Activated CD8-positive, alpha-beta T cell treated with anti-CD3 and anti-CD28 coated beads, Interleukin-2, amount 10 ng/mL, durations not matched to agents 7 days and 5 days (primary cell): Measurements from ENCODE around the gene CSNK1G1. TPM values are rescaled to one million over a fixed set of nuclear protein-coding genes. Genes with fewer than 3 reads are reported as not detected.

Experiments
- ATAC-seq: fragments of 150-1000 bp; cut with Tn5 transposase; one replicate; pipeline ENCODE4 v1.10.0; 2021; ENCODE audit warnings: moderate library complexity
- CTCF ChIA-PET: fragments of 350-600 bp; sonication (Branson Sonifier 250); formaldehyde crosslinking; loops from one replicate; lab custom pipeline; 2021; ENCODE audit warnings: antibody characterized with exemption; lab: Charles Lee
- POLR2A ChIA-PET: fragments of 350-600 bp; sonication (Branson Sonifier 250); formaldehyde crosslinking; loops from one replicate; lab custom pipeline; 2021; ENCODE audit warnings: antibody characterized with exemption; lab: Charles Lee
- DNase-seq: peaks from one replicate; pipeline ENCODE4 v3.0.0-alpha.2; 2020
- H3K27ac Mint-ChIP-seq: one replicate; pipeline ENCODE4 v1.8.0; 2021; ENCODE audit warnings: mild to moderate bottlenecking, mixed read lengths
- H3K27me3 Mint-ChIP-seq: one replicate; pipeline ENCODE4 v1.8.0; 2021; ENCODE audit warnings: low read depth, mixed read lengths
- H3K36me3 Mint-ChIP-seq: one replicate; pipeline ENCODE4 v1.8.0; 2021; ENCODE audit warnings: low read depth, mixed read lengths
- H3K4me1 Mint-ChIP-seq: one replicate; pipeline ENCODE4 v1.8.0; 2021; ENCODE audit warnings: low read depth, mixed read lengths
- H3K4me3 Mint-ChIP-seq: one replicate; pipeline ENCODE4 v1.8.0; 2021; ENCODE audit warnings: mild to moderate bottlenecking, mixed read lengths
- H3K9me3 Mint-ChIP-seq: one replicate; pipeline ENCODE4 v1.8.0; 2022; ENCODE audit warnings: mixed read lengths; ENCODE audit not compliant: insufficient read depth
- total RNA-seq, 2 experiments: library from RNA; stranded (reverse); gene quantifications; one replicate each; pipeline ENCODE4 v1.2.3, GENCODE V29; 2021

CSNK1G1 gene
- total RNA-seq, 2 experiments from 2014 or later, result 26.8 to 28.2 TPM

DNA sequence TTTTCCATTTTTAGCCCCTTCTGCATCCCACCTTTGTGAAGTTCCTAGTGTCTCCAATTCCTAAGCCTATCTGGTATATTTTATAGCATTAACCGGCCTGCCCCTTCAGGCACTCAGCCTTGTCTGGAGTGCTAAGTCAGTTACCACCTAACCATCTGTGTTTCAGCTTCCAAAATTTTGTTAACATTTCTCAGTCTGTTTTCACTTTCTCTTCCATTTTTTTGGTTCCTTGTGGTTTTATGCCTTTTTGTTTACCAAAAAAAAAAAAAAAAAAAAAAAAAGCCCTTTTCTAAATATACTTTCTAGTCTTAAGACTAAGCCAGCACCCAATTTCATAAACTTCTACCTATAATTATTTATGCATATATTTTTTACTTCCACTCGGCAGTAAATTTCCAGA is 92.4 kb downstream of the CSNK1G1 start:
- no peak overlapping the region for H3K27ac Mint-ChIP-seq
- H3K36me3 Mint-ChIP-seq, result peaks cover 46% of the 10 kb centered on the region
- POLR2A ChIA-PET, result interaction anchor here (0.6 kb wide), 1 partner anchor 80 kb away, joined by 3 read pairs; no protein-coding TSS in a partner anchor
- CTCF ChIA-PET, result no interaction called here
- peaks cover 26% of the 10 kb centered on the region for H3K9me3 Mint-ChIP-seq
- peaks cover 25% of the 10 kb centered on the region for H3K4me1 Mint-ChIP-seq
- no peaks in the 10 kb centered on the region for H3K27me3 Mint-ChIP-seq
- no peak for DNase-seq
- no peak overlapping the region for H3K4me3 Mint-ChIP-seq
- ATAC-seq, result no peak

DNA sequence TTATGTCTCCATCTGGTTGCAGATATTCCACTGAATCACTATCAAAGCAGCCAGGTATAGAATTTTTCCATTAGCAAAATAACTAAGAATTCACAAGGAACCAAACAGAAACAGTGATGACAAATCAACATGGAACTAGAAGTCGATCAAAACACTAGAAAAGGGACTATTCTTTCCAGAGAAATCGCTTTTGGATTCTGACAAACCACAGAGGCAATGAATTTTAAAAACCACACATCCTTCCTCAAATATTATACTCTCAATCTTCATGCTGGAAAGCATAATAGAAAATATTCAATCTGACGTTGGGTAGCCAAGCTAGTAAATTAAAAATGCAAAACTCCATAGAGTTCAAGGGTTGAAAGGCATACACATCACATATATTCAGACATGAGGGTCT is 99.9 kb downstream of the CSNK1G1 start:
- no peak for DNase-seq
- Mint-ChIP-seq H3K27me3 (no peaks in the 10 kb centered on the region), H3K4me3 (no peak overlapping the region), H3K27ac (no peak overlapping the region), H3K36me3 (peaks cover 27% of the 10 kb centered on the region), H3K9me3 (no peaks in the 10 kb centered on the region), H3K4me1 (peaks cover 11% of the 10 kb centered on the region)
- no peak for ATAC-seq
- ChIA-PET CTCF (interaction anchor here (1.4 kb wide), 1 partner anchor 8 kb away, joined by 4 read pairs; no protein-coding TSS in a partner anchor), POLR2A (no interaction called here)

DNA sequence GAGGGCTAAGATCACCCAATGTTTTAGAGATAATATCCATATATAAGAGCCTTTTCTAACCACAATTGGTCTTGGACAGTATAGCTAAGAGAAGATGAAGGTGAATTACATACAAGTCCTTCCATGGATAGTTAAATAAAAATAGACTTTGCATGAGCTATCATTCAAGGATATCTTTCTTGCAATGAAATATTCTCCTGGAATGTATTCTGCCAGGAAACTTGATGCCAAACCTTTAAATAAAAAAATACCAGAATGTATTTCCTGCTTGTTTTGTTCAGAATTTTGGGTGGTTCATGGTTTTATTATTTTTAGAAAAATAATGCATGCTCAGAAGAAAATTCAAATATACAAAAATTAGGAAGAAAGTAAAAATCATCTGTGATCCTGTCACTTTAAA is 104.3 kb downstream of the CSNK1G1 start:
- Mint-ChIP-seq H3K9me3 (no peaks in the 10 kb centered on the region), H3K27me3 (no peaks in the 10 kb centered on the region), H3K27ac (no peak overlapping the region), H3K4me3 (no peak overlapping the region), H3K36me3 (peaks cover 32% of the 10 kb centered on the region), H3K4me1 (peaks cover 40% of the 10 kb centered on the region)
- ATAC-seq (no peak), DNase-seq (no peak)
- CTCF ChIA-PET, result interaction anchor here (1.2 to 1.5 kb wide), 4 partner anchors 10 to 476 kb away, joined by 3 to 4 read pairs (median 3); no protein-coding TSS in a partner anchor
- POLR2A ChIA-PET, result no interaction called here

DNA sequence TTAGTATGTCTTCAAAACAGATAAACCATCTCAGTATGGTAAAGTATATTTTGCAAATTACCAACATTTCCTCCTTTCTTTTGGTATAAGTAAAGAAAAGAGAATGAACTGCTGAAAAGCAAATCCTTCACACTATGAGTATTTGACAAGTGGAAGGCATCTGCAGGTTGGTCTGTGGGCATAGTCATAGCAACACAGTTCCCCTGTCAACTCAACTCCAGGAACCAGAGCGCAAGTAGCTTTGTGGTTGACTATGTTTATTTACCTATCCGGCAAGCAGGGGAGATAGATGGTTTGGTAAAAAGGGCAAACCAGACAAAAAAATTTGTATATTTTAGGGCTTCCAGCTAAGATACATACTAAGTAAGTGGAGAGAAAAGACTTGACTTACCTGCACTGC is 104.9 kb downstream of the CSNK1G1 start:
- Mint-ChIP-seq H3K4me1 (peaks cover 43% of the 10 kb centered on the region), H3K4me3 (no peak overlapping the region), H3K27me3 (no peaks in the 10 kb centered on the region), H3K9me3 (no peaks in the 10 kb centered on the region), H3K27ac (no peak overlapping the region), H3K36me3 (peaks cover 29% of the 10 kb centered on the region)
- peak; percentile 53 for DNase-seq
- ChIA-PET POLR2A (interaction anchor here (0.6 kb wide), 1 partner anchor 14 kb away, joined by 3 read pairs; no protein-coding TSS in a partner anchor), CTCF (interaction anchor here (0.6 to 1.5 kb wide), 5 partner anchors 11 to 477 kb away, joined by 3 to 4 read pairs (median 3); no protein-coding TSS in a partner anchor)
- peak; percentile 54 for ATAC-seq

DNA sequence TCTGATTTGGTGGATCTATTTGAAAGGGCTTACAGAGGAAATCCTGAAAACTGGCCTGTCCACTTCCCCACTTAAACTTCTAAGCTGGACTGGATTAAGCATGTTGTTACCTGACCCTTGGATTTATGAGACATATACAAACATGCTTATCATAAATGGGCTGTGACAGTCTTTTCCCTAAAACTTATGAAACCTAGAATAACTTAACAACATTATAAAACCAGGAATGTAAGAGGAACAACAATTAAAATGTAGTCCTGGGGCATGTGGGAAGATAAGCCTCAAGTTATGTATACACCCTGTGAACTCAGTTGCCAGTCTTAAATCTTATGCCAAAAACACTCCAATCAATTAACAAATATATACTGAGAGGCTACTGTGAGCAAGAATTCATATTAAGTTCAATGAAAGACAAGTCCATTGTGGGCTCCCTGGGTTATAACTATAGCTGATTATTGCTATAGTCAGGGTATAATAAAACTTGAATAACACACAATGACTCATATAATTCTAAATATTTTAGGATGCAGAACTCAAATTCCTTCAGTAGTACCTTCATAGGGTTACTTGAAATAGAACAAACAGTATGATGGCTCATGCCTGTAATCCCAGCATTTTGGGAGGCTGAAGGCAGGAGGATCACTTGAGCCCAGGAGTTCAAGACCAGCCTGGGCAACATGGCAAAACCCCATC is 105.9 kb downstream of the CSNK1G1 start:
- no peak overlapping the region for H3K27ac Mint-ChIP-seq

DNA sequence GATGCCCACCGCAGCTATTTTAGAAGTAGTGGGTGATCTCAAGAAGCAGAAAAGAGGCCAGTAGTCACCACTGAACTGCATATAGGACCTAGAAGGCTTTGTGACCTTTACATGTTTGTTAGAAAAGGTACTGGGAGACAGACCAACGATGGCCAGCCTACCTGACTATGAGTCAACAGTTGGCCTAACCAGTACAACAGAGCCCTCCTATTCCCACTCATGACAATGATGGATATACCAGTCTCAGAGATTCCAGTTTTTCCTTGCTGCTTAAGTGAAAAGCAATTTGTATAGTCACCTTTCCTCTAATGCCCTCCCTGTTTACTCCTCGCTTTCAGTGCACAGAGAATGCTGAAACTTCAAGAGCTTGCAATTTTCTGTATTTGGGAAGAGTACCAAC is 106.6 kb downstream of the CSNK1G1 start:
- peaks cover 30% of the 10 kb centered on the region for H3K36me3 Mint-ChIP-seq
- ChIA-PET POLR2A (no interaction called here), CTCF (no interaction called here)
- no peak overlapping the region for H3K27ac Mint-ChIP-seq
- peaks cover 44% of the 10 kb centered on the region for H3K4me1 Mint-ChIP-seq
- no peak for ATAC-seq
- no peaks in the 10 kb centered on the region for H3K27me3 Mint-ChIP-seq
- H3K4me3 Mint-ChIP-seq, result no peak overlapping the region
- no peak for DNase-seq
- no peaks in the 10 kb centered on the region for H3K9me3 Mint-ChIP-seq

More for the DNA sequence above, 105.9 kb downstream of the CSNK1G1 start:
- ATAC-seq, result no peak
- Mint-ChIP-seq H3K36me3 (peaks cover 25% of the 10 kb centered on the region), H3K4me1 (peaks cover 44% of the 10 kb centered on the region), H3K9me3 (no peaks in the 10 kb centered on the region), H3K4me3 (no peak overlapping the region), H3K27me3 (no peaks in the 10 kb centered on the region)
- ChIA-PET POLR2A (no interaction called here), CTCF (interaction anchor here (1.2 to 1.5 kb wide), 3 partner anchors 9 to 478 kb away, joined by 3 read pairs; no protein-coding TSS in a partner anchor)
- no peak for DNase-seq

DNA sequence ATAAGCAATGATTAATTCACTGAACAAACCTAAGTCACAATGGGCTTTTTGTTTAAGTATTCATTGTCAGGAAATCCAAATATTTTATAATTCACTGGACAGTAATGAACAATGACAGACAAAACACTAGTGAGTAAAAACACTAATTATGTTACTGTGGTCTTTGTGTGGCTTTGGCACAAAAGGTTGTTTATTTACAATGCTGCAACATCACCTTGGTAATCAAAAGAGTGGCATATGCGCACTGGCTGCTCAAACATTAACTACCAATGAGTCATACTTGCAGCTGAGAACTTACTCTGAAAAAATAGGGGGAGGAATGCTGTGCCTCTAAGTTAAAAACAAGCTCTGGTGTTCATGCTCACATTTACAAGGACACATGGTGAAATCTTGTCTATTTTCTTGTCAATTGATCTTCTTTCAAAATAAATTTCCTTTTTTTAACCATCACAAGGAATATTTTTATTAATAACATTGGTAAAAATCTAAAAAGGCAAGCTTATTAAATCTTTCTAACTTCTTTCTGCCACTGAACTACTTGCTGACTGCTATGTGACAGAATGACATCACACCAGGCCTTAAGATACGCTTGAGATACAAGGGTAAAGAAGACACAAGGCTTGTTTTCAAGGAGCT is 107.9 kb downstream of the CSNK1G1 start:
- Mint-ChIP-seq H3K9me3 (no peaks in the 10 kb centered on the region), H3K27me3 (no peaks in the 10 kb centered on the region), H3K4me1 (peaks cover 44% of the 10 kb centered on the region), H3K27ac (no peak overlapping the region), H3K4me3 (no peak overlapping the region), H3K36me3 (peaks cover 32% of the 10 kb centered on the region)
- CTCF ChIA-PET, result interaction anchor here (0.8 to 1.7 kb wide), 3 partner anchors 8 to 31 kb away, joined by 3 to 4 read pairs (median 4); no protein-coding TSS in a partner anchor
- POLR2A ChIA-PET, result interaction anchor here (0.7 kb wide), 1 partner anchor 26 kb away, joined by 4 read pairs; no protein-coding TSS in a partner anchor
- DNase-seq, result peak; percentile 39
- peak; percentile 64 for ATAC-seq

DNA sequence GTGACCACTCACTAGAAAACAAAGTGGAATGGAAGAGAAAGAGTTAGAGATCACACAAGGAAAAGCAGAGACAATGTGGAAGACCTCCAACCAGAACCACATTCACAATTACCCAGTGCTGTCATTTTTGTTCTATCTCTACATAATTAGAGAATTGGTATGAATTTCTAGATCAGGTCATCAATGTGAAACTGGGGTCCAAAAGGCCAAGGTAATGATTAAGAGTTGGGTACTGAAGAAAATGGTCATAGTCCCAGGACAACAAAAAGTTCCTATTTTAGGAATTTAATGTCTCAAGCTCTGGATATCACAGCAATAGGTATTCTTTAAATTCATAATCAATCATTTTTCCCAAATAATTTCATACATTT is 108.5 kb downstream of the CSNK1G1 start:
- no peak for DNase-seq
- H3K36me3 Mint-ChIP-seq, result peaks cover 32% of the 10 kb centered on the region
- POLR2A ChIA-PET, result no interaction called here
- H3K9me3 Mint-ChIP-seq, result no peaks in the 10 kb centered on the region
- H3K27me3 Mint-ChIP-seq, result no peaks in the 10 kb centered on the region
- no peak overlapping the region for H3K4me3 Mint-ChIP-seq
- no peak overlapping the region for H3K27ac Mint-ChIP-seq
- CTCF ChIA-PET, result interaction anchor here (0.8 to 1.7 kb wide), 4 partner anchors 9 to 37 kb away, joined by 3 to 4 read pairs (median 4); no protein-coding TSS in a partner anchor
- peaks cover 44% of the 10 kb centered on the region for H3K4me1 Mint-ChIP-seq
- ATAC-seq, result no peak

DNA sequence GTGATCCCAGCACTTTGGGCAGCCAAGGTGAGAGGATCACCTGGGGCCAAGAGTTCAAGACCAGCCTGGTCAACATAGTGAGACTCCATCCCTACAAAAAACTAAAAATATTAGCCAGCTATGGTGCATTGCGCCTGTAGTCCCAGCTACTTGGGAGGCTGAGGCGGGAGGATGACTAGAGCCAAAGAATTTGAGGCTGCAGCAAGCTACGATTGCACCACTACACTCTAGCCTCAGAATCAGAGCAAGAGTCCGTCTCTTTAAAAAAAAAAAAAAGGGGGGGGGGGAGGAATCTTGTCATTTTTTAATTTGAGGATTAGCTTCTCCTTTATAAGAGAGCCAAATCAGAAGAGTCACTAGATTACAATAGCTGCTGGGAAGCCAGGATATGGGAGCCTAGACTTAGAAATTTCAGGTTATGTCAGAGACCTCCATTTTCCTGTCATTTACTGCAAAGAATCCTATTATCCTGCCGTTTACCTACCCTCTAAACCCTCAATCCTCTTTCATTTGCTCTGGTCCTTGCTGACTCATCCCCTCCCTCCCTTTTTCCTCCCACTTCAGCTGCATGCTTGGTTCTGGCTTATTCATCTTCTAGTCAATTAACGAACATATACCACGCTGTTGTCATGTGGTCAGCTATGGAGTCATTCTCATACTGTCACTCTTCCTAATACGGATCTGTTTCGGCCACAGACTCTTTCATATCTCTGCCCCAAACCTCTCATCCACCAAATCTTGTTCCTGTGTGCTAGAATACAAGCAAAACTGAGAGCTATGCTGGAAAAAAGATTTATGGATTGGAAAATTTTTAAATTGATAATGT is 109.4 kb downstream of the CSNK1G1 start:
- ATAC-seq (peak; percentile 81), DNase-seq (peak; percentile 67)
- H3K4me3 Mint-ChIP-seq, result peak overlapping the region; percentile 1
- H3K27ac Mint-ChIP-seq, result no peak overlapping the region
- ChIA-PET POLR2A (no interaction called here), CTCF (interaction anchor here (1.4 to 1.7 kb wide), 3 partner anchors 15 to 37 kb away, joined by 3 to 4 read pairs (median 4); no protein-coding TSS in a partner anchor)
- peaks cover 4% of the 10 kb centered on the region for H3K9me3 Mint-ChIP-seq
- H3K27me3 Mint-ChIP-seq, result no peaks in the 10 kb centered on the region
- peaks cover 44% of the 10 kb centered on the region for H3K4me1 Mint-ChIP-seq
- H3K36me3 Mint-ChIP-seq, result peaks cover 40% of the 10 kb centered on the region

DNA sequence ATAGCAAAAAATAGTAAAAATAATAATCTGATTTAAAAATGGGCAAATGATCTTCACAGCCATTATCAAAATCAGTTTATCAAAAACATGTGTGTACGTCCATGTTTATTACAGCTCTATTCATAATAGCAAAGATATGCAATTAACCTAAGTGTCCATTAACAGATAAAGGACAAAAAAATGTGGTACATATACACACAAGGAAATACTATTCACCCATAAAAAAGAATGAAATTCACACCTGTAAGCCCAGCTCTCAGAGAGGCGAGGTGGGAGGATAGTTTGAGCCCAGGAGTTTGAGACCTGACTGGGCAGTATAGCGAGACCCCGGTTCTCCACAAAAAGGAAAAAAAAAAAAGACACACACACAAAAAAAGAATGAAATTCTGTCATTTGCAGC is 110.6 kb downstream of the CSNK1G1 start:
- POLR2A ChIA-PET, result no interaction called here

DNA sequence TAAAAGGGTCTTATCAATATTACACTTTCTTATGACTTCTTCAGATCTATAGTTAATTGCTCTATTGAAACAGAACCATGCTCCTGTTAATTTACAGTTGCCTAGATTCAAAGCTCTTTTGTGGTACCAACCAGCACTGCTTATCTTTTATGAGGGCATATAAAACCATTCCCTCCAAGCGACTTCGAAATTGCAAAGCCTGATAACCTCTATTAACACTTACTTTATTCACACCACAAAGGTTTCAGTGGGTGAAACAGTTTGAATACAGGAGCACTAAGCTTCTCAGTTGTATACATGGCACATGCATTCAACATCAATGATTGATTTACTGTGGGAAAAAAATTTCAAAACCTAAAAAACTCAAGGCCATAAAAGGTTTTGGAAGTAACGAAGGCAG is 118.3 kb downstream of the CSNK1G1 start:
- Mint-ChIP-seq H3K27ac (no peak overlapping the region), H3K36me3 (peaks cover 26% of the 10 kb centered on the region), H3K27me3 (no peaks in the 10 kb centered on the region), H3K4me1 (peaks cover 18% of the 10 kb centered on the region), H3K9me3 (peaks cover 9% of the 10 kb centered on the region), H3K4me3 (no peak overlapping the region)
- ChIA-PET POLR2A (no interaction called here), CTCF (interaction anchor here (0.7 kb wide), 1 partner anchor 22 kb away, joined by 3 read pairs; no protein-coding TSS in a partner anchor)
- ATAC-seq (no peak), DNase-seq (no peak)

More for the DNA sequence above, 110.6 kb downstream of the CSNK1G1 start:
- H3K4me1 Mint-ChIP-seq, result peaks cover 35% of the 10 kb centered on the region
- ATAC-seq (no peak), DNase-seq (no peak)
- H3K36me3 Mint-ChIP-seq, result peaks cover 44% of the 10 kb centered on the region
- H3K9me3 Mint-ChIP-seq, result peaks cover 9% of the 10 kb centered on the region
- H3K4me3 Mint-ChIP-seq, result no peak overlapping the region
- H3K27me3 Mint-ChIP-seq, result no peaks in the 10 kb centered on the region
- CTCF ChIA-PET, result interaction anchor here (1.0 to 1.4 kb wide), 2 partner anchors 14 to 19 kb away, joined by 3 read pairs; no protein-coding TSS in a partner anchor
- no peak overlapping the region for H3K27ac Mint-ChIP-seq
